Left lung (tissue), 14 donors: Measurements from ENCODE around the gene DOCK10. TPM values are rescaled to one million over a fixed set of nuclear protein-coding genes. Genes with fewer than 3 reads are reported as not detected.
A peak's percentile ranks its signal among the peaks of the same experiment; 100 is the strongest.

ENCODE experiments used
- ATAC-seq: fragments of 200-7000 bp; cut with Tn5 transposase; one replicate; pipeline ENCODE4 v1.9.1; 2020; ENCODE audit warnings: moderate library complexity
- DNase-seq, 4 donors: peaks; one replicate each; pipeline ENCODE4 v3.0.0-alpha.2; 2013 to 2020
- H3K27ac ChIP-seq, 2 donors: fragments of 200-600 bp; sonication (generic) in 1 of 2; one replicate each; pipeline versions ENCODE4 v1.5.0 to v1.8.0; 2020 to 2021
- H3K27me3 ChIP-seq, 2 donors: fragments of 200-600 bp; sonication (generic) in 1 of 2; one replicate each; pipeline versions ENCODE4 v1.5.0 to v1.8.0; 2020 to 2021
- H3K36me3 ChIP-seq, 2 donors: fragments of 200-600 bp; sonication (generic) in 1 of 2; one replicate each; pipeline versions ENCODE4 v1.5.0 to v1.8.0; 2020 to 2021
- H3K4me1 ChIP-seq, 2 donors: fragments of 200-600 bp; one replicate each; pipeline ENCODE4 v1.8.0; 2021
- H3K4me3 ChIP-seq, 2 donors: fragments of 200-600 bp; sonication (generic) in 1 of 2; one replicate each; pipeline versions ENCODE4 v1.5.0 to v1.8.0; 2020 to 2021; ENCODE audit warnings: mild to moderate bottlenecking in 1 of 2
- H3K9me3 ChIP-seq, 2 donors: fragments of 200-600 bp; sonication (generic) in 1 of 2; one replicate each; pipeline versions ENCODE4 v1.5.0 to v1.8.0; 2020 to 2021
- intact Hi-C, 2 donors: fragments of 100-400 bp; cut with DNase I; formaldehyde crosslinking; loops; one replicate each; pipeline versions ENCODE4 v1.11.2 to v1.14.2; 2022
- long read RNA-seq, 12 donors: library from polyadenylated mRNA in 2 of 12; unstranded in 2 of 12; transcript quantifications; one replicate each; pipeline ENCODE4 v2.0.0 and lab custom pipeline, GENCODE V29; 2019 to 2026
- polyA plus RNA-seq, 6 donors: library from polyadenylated mRNA; unstranded; fragments of 120-200 nt; gene quantifications; one replicate each; pipeline ENCODE4 v1.2.1, GENCODE V29; 2013; ENCODE audit not compliant: insufficient read length in 6 of 6
- total RNA-seq, 2 donors: library from RNA; stranded (reverse); fragmentation: NEBNext Ultra II Directional; extraction: Animal tissue kit (Norgen Biotek cat#: 25700); gene quantifications; one replicate each; pipeline ENCODE4 v1.2.1, GENCODE V29; 2021
- TF ChIP-seq, protein P1 (sequence below), 2 donors: fragments of 200-600 bp; sonication (generic) in 1 of 2; IDR thresholded peaks; one replicate each; pipeline versions ENCODE4 v1.5.0 to v1.8.0; 2021; ENCODE audit warnings: antibody characterized with exemption in 2 of 2
- donor health status: DM: no; HTN: yes; CAD: no.
- donor health status: DM: no; HTN: no; CAD: no.

DOCK10 gene
- total RNA-seq (10 to 100 TPM; 17.8 to 47.4 TPM), polyA plus RNA-seq (10 to 100 TPM; 39.8 to 55.9 (median 45.6) TPM)
- long read RNA-seq, donor 1: 0 reads
- long read RNA-seq, donor 2, partial matches to known transcripts: 35 of 36 reads
- long read RNA-seq, donor 2, other reads (novel, unspliced or antisense): 0 of 36 reads
- long read RNA-seq, donor 3, full-length matches to known transcripts: 2 of 12 reads
- long read RNA-seq, donor 3, partial matches to known transcripts: 10 of 12 reads
- long read RNA-seq, donor 3, other reads (novel, unspliced or antisense): 0 of 12 reads
- long read RNA-seq, donor 4, partial matches to known transcripts: 2 of 3 reads
- long read RNA-seq, donor 4, other reads (novel, unspliced or antisense): 0 of 3 reads
- long read RNA-seq, donor 5, partial matches to known transcripts: 10 of 10 reads
- long read RNA-seq, donor 5, other reads (novel, unspliced or antisense): 0 of 10 reads
- long read RNA-seq, donor 6, partial matches to known transcripts: 18 of 18 reads
- long read RNA-seq, donor 6, other reads (novel, unspliced or antisense): 0 of 18 reads
- long read RNA-seq, donor 7, partial matches to known transcripts: 7 of 7 reads
- long read RNA-seq, donor 7, other reads (novel, unspliced or antisense): 0 of 7 reads
- long read RNA-seq, donor 8: 0 reads
- long read RNA-seq, donor 9: 0 reads
- long read RNA-seq, donor 10: 0 reads
- long read RNA-seq, donor 11, partial matches to known transcripts: 5 of 6 reads
- long read RNA-seq, donor 11, other reads (novel, unspliced or antisense): 0 of 6 reads
- long read RNA-seq, donor 12, partial matches to known transcripts: 11 of 13 reads
- long read RNA-seq, donor 12, other reads (novel, unspliced or antisense): 0 of 13 reads

DNA sequence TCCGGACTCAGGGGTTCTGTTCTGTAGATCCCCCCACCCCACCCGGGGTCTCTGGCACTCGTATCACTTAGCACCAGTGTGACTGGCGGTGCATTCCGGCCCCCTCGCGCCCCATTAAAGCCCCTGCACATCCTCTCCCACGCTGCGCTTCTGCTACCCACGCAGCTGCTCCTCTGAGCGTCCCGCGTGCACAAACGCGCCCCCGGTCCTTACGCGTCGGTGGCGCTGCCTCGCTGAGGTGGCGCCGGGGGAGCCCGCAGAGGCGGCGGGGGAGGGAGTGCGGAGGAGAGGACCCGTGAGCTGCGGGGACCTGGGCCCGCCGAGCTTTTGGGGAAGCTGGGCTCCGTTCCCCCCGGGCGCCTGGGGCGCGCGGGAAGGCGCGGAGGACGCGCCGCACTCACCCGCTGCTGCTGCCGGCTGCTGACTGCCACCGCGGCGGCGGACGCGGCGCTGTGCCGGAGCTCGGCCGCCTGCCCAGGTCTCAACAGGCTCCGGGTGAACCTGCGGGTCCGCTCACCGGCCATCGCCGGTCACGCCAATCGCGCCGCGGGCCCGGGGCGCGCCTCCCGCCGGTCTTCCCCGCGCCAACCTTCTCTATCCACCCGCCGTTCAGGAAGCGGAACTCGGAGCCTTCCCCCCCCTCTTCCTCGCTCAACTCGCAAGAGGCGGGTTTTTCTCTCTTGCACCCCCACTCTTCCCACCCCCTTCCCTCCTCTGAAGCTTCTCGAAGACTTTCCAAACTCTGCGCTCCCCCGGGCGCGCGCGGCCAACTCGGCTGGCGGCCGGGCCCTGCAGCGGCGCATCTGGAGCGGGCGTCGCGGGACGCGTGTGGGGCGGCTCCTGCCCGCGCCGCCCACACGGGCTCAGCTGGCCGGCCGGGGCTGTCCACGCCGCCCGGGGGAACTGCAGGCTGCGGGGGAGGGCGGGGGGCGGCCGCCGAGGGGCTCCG lies at the start of gene DOCK10:
DOCK10 (minus strand) TSS at position 618 of the 949 bp plus-strand sequence; CDS start at position 524, 94 bp downstream.
- peaks cover 0 to 26% of the 10 kb centered on the region in 2 donors for H3K4me1 ChIP-seq
- peak; percentile 57 to 85 (median 58) for DNase-seq
- intact Hi-C loops: no loop called here
- no peaks in the 10 kb centered on the region for H3K9me3 ChIP-seq
- TF ChIP-seq, protein P1, sequence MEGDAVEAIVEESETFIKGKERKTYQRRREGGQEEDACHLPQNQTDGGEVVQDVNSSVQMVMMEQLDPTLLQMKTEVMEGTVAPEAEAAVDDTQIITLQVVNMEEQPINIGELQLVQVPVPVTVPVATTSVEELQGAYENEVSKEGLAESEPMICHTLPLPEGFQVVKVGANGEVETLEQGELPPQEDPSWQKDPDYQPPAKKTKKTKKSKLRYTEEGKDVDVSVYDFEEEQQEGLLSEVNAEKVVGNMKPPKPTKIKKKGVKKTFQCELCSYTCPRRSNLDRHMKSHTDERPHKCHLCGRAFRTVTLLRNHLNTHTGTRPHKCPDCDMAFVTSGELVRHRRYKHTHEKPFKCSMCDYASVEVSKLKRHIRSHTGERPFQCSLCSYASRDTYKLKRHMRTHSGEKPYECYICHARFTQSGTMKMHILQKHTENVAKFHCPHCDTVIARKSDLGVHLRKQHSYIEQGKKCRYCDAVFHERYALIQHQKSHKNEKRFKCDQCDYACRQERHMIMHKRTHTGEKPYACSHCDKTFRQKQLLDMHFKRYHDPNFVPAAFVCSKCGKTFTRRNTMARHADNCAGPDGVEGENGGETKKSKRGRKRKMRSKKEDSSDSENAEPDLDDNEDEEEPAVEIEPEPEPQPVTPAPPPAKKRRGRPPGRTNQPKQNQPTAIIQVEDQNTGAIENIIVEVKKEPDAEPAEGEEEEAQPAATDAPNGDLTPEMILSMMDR (IDR thresholded peaks at IDR 0.05): no peak
- H3K4me3 ChIP-seq: peak within 1 kb of the TSS; percentile 45 to 78
- peak; percentile 59 for ATAC-seq
- H3K27ac ChIP-seq: peak within 1 kb of the TSS; percentile 26 to 68
- no peaks in the 10 kb centered on the region for H3K36me3 ChIP-seq
- peaks cover 35 to 42% of the 10 kb centered on the region in 2 donors for H3K27me3 ChIP-seq

DNA sequence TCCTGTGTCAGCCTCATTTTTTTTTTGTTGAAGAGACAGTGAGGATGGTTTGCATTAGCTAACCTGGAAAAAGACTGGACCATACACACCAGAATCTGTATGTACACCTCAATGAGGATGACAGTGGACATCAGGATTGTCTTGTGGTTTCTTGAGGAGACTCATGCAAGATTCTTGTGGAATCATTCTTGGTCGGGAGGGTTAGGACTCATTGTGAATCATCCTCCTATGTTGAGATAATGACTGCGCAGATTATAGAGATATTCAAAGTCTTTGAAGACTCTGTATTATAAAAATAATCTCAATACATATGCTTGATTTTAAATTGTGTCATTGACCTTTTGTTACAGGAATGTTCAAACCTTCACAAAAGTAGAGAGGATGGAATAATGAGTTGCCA lies 49.1 kb upstream of the DOCK10 start:
- intact Hi-C loops: no loop called here
- Histone ChIP-seq H3K36me3 (no peaks in the 10 kb centered on the region), H3K4me3 (no peak overlapping the region), H3K9me3 (no peaks in the 10 kb centered on the region), H3K4me1 (no peaks in the 10 kb centered on the region), H3K27ac (no peak overlapping the region), H3K27me3 (no peaks in the 10 kb centered on the region)
- TF ChIP-seq, protein P1 (IDR thresholded peaks at IDR 0.05): no peak
- DNase-seq (no peak), ATAC-seq (no peak)

DNA sequence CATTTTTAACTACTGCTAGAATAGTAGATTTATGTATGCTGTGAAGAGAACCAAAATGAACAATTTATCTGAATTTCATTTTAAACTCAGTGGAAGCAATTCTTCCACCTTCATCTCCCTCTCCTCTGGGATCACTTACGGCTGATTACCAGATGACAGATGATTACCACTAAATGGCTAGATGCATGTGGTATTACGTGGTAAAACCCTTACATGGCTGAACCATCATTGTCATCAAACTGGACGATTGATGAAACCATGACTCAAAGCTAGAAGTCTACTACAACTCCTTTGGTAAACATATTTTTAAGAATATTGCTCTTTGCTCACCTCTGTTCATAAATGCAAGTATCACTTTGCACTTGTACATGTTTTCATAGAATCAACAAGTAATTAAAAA lies 48.5 kb upstream of the DOCK10 start:
- intact Hi-C loops: no loop called here
- H3K4me3 ChIP-seq: no peak overlapping the region
- H3K27me3 ChIP-seq: no peaks in the 10 kb centered on the region
- DNase-seq (no peak), ATAC-seq (no peak)
- H3K9me3 ChIP-seq: no peaks in the 10 kb centered on the region
- H3K27ac ChIP-seq: no peak overlapping the region
- TF ChIP-seq, protein P1 (IDR thresholded peaks at IDR 0.05): no peak
- no peaks in the 10 kb centered on the region for H3K36me3 ChIP-seq
- H3K4me1 ChIP-seq: no peaks in the 10 kb centered on the region

DNA sequence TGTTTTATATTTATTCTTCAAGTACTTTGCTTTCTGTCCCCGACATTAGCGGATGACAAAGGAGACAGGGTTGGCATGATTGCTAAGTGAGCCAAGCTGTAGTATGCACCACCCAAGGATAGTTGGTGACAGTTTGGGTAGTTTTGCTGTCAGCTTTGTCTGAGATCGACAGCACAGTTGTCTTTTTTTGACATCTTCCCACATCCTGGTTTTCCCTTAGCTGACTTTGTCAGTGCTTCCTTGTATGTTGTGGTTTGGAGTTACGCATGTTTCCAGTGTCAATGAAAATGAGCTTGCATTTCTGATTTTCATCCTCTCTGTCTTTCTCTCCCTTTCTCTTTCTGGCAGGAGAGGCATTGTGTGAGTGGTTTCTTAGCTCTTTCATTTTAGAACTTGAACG lies 44.6 kb upstream of the DOCK10 start:
- H3K27ac ChIP-seq: no peak overlapping the region
- H3K36me3 ChIP-seq: no peaks in the 10 kb centered on the region
- no peaks in the 10 kb centered on the region for H3K27me3 ChIP-seq
- TF ChIP-seq, protein P1 (IDR thresholded peaks at IDR 0.05): no peak
- no peak overlapping the region for H3K4me3 ChIP-seq
- DNase-seq: no peak
- intact Hi-C loops: no loop called here
- no peak for ATAC-seq
- H3K9me3 ChIP-seq: no peaks in the 10 kb centered on the region
- no peaks in the 10 kb centered on the region for H3K4me1 ChIP-seq
